RPMI7951 (cell line): ENCODE results near the gene FGFBP1. TPM values are rescaled to one million over a fixed set of nuclear protein-coding genes. Genes with fewer than 3 reads are reported as not detected.
A peak's percentile ranks its signal among the peaks of the same experiment; 100 is the strongest.

Experiments used
- DNase-seq: peaks from one replicate; pipeline ENCODE4 v3.0.0-alpha.2; 2012; ENCODE audit warnings: low read depth
- total RNA-seq: library from RNA; depleted of rRNA; stranded (reverse); fragments of >200 nt; shearing (Covaris generic); gene quantifications from 2 replicates; pipeline ENCODE4 v1.2.3, GENCODE V29; 2014; rRNA removed

Gene FGFBP1
- total RNA-seq, result not detected in 2 replicates

GRCh38 chr4:15938640-15939039 is at the start of gene FGFBP1:
Gene FGFBP1 (minus strand): TSS chr4:15938740. CDS start chr4:15936632, 2,108 bp downstream.
- DNase-seq, result no peak

- no peak for DNase-seq
These were observed 49.7 kb upstream of the FGFBP1 start for GRCh38 chr4:15988222-15988621.

GRCh38 chr4:15986907-15987306 is 48.4 kb upstream of the FGFBP1 start:
- DNase-seq, result no peak

GRCh38 chr4:15983610-15984009 is 45.1 kb upstream of the FGFBP1 start:
- no peak for DNase-seq

- no peak for DNase-seq
These were observed 44.4 kb upstream of the FGFBP1 start for GRCh38 chr4:15982842-15983524.

GRCh38 chr4:15976456-15977447 is 38.2 kb upstream of the FGFBP1 start:
- DNase-seq, result no peak

GRCh38 chr4:15971068-15971801 is 32.7 kb upstream of the FGFBP1 start:
- DNase-seq, result no peak

GRCh38 chr4:15968551-15969300 is 30.2 kb upstream of the FGFBP1 start:
- DNase-seq, result no peak

GRCh38 chr4:15965325-15965724 is 26.8 kb upstream of the FGFBP1 start:
- no peak for DNase-seq

- no peak for DNase-seq
These were observed 25.6 kb upstream of the FGFBP1 start for GRCh38 chr4:15964159-15964558.

GRCh38 chr4:15963576-15963975 is 25.0 kb upstream of the FGFBP1 start:
- DNase-seq, result no peak

- DNase-seq, result peak; percentile 62
These were observed 24.5 kb upstream of the FGFBP1 start, which contains the start of gene FGFBP2 for GRCh38 chr4:15963001-15963451. Gene FGFBP2 (minus strand): TSS chr4:15963175. CDS start chr4:15963129, 46 bp downstream.

GRCh38 chr4:15961781-15962510 is 23.4 kb upstream of the FGFBP1 start:
- DNase-seq, result no peak

- no peak for DNase-seq
These were observed 20.0 kb upstream of the FGFBP1 start for GRCh38 chr4:15958562-15958961.

- peak; percentile 59 for DNase-seq
These were observed 17.8 kb upstream of the FGFBP1 start for GRCh38 chr4:15956179-15956850.

- peak; percentile 31 for DNase-seq
These were observed 17.1 kb upstream of the FGFBP1 start for GRCh38 chr4:15955670-15956069.

- DNase-seq, result no peak
These were observed 15.1 kb upstream of the FGFBP1 start for GRCh38 chr4:15953625-15954024.

- no peak for DNase-seq
These were observed 13.2 kb upstream of the FGFBP1 start for GRCh38 chr4:15951781-15952180.

GRCh38 chr4:15948826-15949225 is 10.3 kb upstream of the FGFBP1 start:
- no peak for DNase-seq

- DNase-seq, result no peak
These were observed 9.1 kb upstream of the FGFBP1 start for GRCh38 chr4:15947684-15948083.
